Omental fat pad (tissue), 4 donors: Measurements from ENCODE around the gene FAM167B. TPM values are rescaled to one million over a fixed set of nuclear protein-coding genes. Genes with fewer than 3 reads are reported as not detected.

Experiments
- ATAC-seq: fragments of 150-250 bp; one replicate; pipeline ENCODE4 v1.9.1; 2016; ENCODE audit warnings: mild to moderate bottlenecking, moderate library complexity; ENCODE audit not compliant: low FRiP score
- DNase-seq: peaks from one replicate; pipeline ENCODE4 v3.0.0-alpha.2; 2019; ENCODE audit warnings: low spot score
- CTCF ChIP-seq, 3 donors: fragments of 450-650 bp; IDR thresholded peaks; one replicate each; pipeline ENCODE4 v1.5.1; 2016 to 2017; ENCODE audit warnings: antibody characterized with exemption in 3 of 3, mild to moderate bottlenecking in 3 of 3, moderate library complexity in 2 of 3
- total RNA-seq, 4 donors: library from RNA; depleted of rRNA; stranded (reverse); fragments of >200 nt; gene quantifications; one replicate each; pipeline ENCODE4 v1.1.0, GENCODE V29; 2016

FAM167B gene
- total RNA-seq, 4 donors from 2014 or later, result 1.8 to 14.8 (median 3.8) TPM

- TF ChIP-seq CTCF (IDR thresholded peaks at IDR 0.05), result no peak
- DNase-seq, result no peak
- ATAC-seq, result no peak
Observed at GRCh38 chr1:32266921-32267591, 20.0 kb downstream of the FAM167B start.

DNA sequence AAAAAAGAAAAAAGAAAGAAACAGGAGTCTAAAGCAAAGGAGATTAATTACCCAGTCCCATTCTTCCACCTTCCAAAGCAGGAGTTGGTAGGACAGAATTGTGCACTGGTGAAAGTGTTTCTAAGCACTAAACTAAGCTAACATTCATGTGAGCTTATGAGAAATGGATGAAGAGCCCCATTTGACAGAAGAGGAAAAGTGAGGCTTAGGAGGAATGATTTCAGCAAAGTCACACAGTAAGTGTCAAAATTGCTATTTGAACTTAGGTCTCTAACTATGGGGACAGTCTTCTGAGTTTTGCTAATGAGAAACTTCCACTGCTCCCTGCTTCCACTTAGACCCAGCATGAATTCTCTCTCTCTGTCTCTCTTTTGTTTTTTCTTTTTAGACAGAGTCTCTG lies 22.7 kb downstream of the FAM167B start:
- DNase-seq (no peak), ATAC-seq (no peak)
- no peak for TF ChIP-seq CTCF (IDR thresholded peaks at IDR 0.05)

- no peak for TF ChIP-seq CTCF (IDR thresholded peaks at IDR 0.05)
- no peak for ATAC-seq
- DNase-seq, result no peak
Observed at GRCh38 chr1:32272557-32273390, 25.8 kb downstream of the FAM167B start.

- no peak for ATAC-seq
- no peak for TF ChIP-seq CTCF (IDR thresholded peaks at IDR 0.05)
- DNase-seq, result no peak
Observed at GRCh38 chr1:32273391-32274208, 26.6 kb downstream of the FAM167B start.

- ATAC-seq (no peak), DNase-seq (no peak)
- no peak for TF ChIP-seq CTCF (IDR thresholded peaks at IDR 0.05)
Observed at GRCh38 chr1:32274646-32275340, 27.8 kb downstream of the FAM167B start.

GRCh38 chr1:32275424-32275823 lies 28.4 kb downstream of the FAM167B start:
- no peak for TF ChIP-seq CTCF (IDR thresholded peaks at IDR 0.05)
- ATAC-seq, result no peak
- DNase-seq, result no peak
